IPS-15b (cell line): Measurements from ENCODE around the gene SUSD2.
"Not testable (repeated sequence)": the region's sequence is repeated elsewhere in the genome, so short reads cannot be mapped to it uniquely, and the experiment has no call there.

Source experiments
- H3K27me3 ChIP-seq: one replicate; pipeline ENCODE4 v1.6.1; 2013; ENCODE audit warnings: low read length; ENCODE audit not compliant: control insufficient read depth, insufficient read depth
- H3K36me3 ChIP-seq: one replicate; pipeline ENCODE4 v1.6.1; 2013; ENCODE audit warnings: low read length; ENCODE audit not compliant: control insufficient read depth, insufficient read depth
- H3K4me1 ChIP-seq: one replicate; pipeline ENCODE4 v1.6.1; 2013; ENCODE audit warnings: mild to moderate bottlenecking, low read length; ENCODE audit not compliant: control insufficient read depth, insufficient read depth
- H3K4me3 ChIP-seq: one replicate; pipeline ENCODE4 v1.5.1; 2013; ENCODE audit warnings: low read depth, low read length
- H3K9ac ChIP-seq: one replicate; pipeline ENCODE4 v1.6.1; 2013; ENCODE audit warnings: low read depth, mild to moderate bottlenecking, low read length
- H3K9me3 ChIP-seq: one replicate; pipeline ENCODE4 v1.6.1; 2013; ENCODE audit warnings: mild to moderate bottlenecking, low read length; ENCODE audit not compliant: control insufficient read depth, insufficient read depth

The SUSD2 gene

GRCh38 chr22:24178502-24179440 lies 2.5 kb upstream of the SUSD2 start:
- H3K9me3 ChIP-seq = no peaks in the 10 kb centered on the region
- H3K27me3 ChIP-seq = no peaks in the 10 kb centered on the region
- peaks cover 29% of the 10 kb centered on the region for H3K36me3 ChIP-seq
- H3K9ac ChIP-seq = no peak overlapping the region
- peaks cover 4% of the 10 kb centered on the region for H3K4me1 ChIP-seq
- H3K4me3 ChIP-seq = no peak overlapping the region

- peaks cover 4% of the 10 kb centered on the region for H3K4me1 ChIP-seq
- H3K4me3 ChIP-seq = no peak overlapping the region
- no peak overlapping the region for H3K9ac ChIP-seq
- H3K9me3 ChIP-seq = no peaks in the 10 kb centered on the region
- H3K36me3 ChIP-seq = peaks cover 25% of the 10 kb centered on the region
- no peaks in the 10 kb centered on the region for H3K27me3 ChIP-seq
Observed at GRCh38 chr22:24179478-24180210, 1.6 kb upstream of the SUSD2 start.

GRCh38 chr22:24180316-24181087 lies 785 bp upstream of the SUSD2 start:
- H3K9me3 ChIP-seq = no peaks in the 10 kb centered on the region
- H3K36me3 ChIP-seq = peaks cover 20% of the 10 kb centered on the region
- H3K4me1 ChIP-seq = peaks cover 4% of the 10 kb centered on the region
- no peak overlapping the region for H3K4me3 ChIP-seq
- H3K9ac ChIP-seq = no peak overlapping the region
- no peaks in the 10 kb centered on the region for H3K27me3 ChIP-seq

- H3K9ac ChIP-seq = peak overlapping the region; percentile 70
- H3K4me1 ChIP-seq = peaks cover 4% of the 10 kb centered on the region
Observed at GRCh38 chr22:24181996-24182899, 961 bp downstream of the SUSD2 start.

GRCh38 chr22:24182900-24183246 lies 1.6 kb downstream of the SUSD2 start:
- H3K9me3 ChIP-seq, H3K9ac ChIP-seq, H3K4me1 ChIP-seq, H3K4me3 ChIP-seq, H3K27me3 ChIP-seq: not testable (repeated sequence)
- H3K36me3 ChIP-seq = peaks cover 11% of the 10 kb centered on the region

More at GRCh38 chr22:24181996-24182899, 961 bp downstream of the SUSD2 start:
- Histone ChIP-seq H3K27me3 (no peaks in the 10 kb centered on the region), H3K9me3 (no peaks in the 10 kb centered on the region), H3K4me3 (no peak overlapping the region), H3K36me3 (peaks cover 13% of the 10 kb centered on the region)

GRCh38 chr22:24183321-24184031 lies 2.2 kb downstream of the SUSD2 start:
- H3K36me3 ChIP-seq = peaks cover 7% of the 10 kb centered on the region
- H3K9ac ChIP-seq = no peak overlapping the region
- no peaks in the 10 kb centered on the region for H3K27me3 ChIP-seq
- H3K9me3 ChIP-seq = no peaks in the 10 kb centered on the region
- peaks cover 4% of the 10 kb centered on the region for H3K4me1 ChIP-seq
- H3K4me3 ChIP-seq = no peak overlapping the region

GRCh38 chr22:24184057-24184798 lies 2.9 kb downstream of the SUSD2 start:
- Histone ChIP-seq H3K27me3 (no peaks in the 10 kb centered on the region), H3K9ac (no peak overlapping the region), H3K4me3 (no peak overlapping the region), H3K9me3 (no peaks in the 10 kb centered on the region), H3K36me3 (peaks cover 7% of the 10 kb centered on the region), H3K4me1 (peaks cover 4% of the 10 kb centered on the region)

GRCh38 chr22:24185001-24185500 lies 3.8 kb downstream of the SUSD2 start:
- Histone ChIP-seq H3K27me3 (no peaks in the 10 kb centered on the region), H3K4me3 (no peak overlapping the region), H3K4me1 (peaks cover 4% of the 10 kb centered on the region), H3K9me3 (no peaks in the 10 kb centered on the region), H3K36me3 (peaks cover 3% of the 10 kb centered on the region), H3K9ac (no peak overlapping the region)

GRCh38 chr22:24185501-24186351 lies 4.4 kb downstream of the SUSD2 start:
- Histone ChIP-seq H3K27me3 (no peaks in the 10 kb centered on the region), H3K9me3 (no peaks in the 10 kb centered on the region), H3K36me3 (peaks cover 3% of the 10 kb centered on the region), H3K9ac (no peak overlapping the region), H3K4me1 (peaks cover 4% of the 10 kb centered on the region), H3K4me3 (no peak overlapping the region)
